WTC11 (cell line): Measurements from ENCODE around the gene DNAJC6. TPM values are rescaled to one million over a fixed set of nuclear protein-coding genes. Genes with fewer than 3 reads are reported as not detected.

Source experiments
- ATAC-seq: fragments of 200-7000 bp; cut with Tn5 transposase; 2 replicates; pipeline ENCODE4 v1.10.0; 2021; ENCODE audit warnings: mild to moderate bottlenecking, moderate library complexity
- CTCF ChIA-PET: fragments of 300-600 bp; sonication (Branson Sonifier 250); formaldehyde crosslinking; loops from one replicate; lab custom pipeline; 2021; ENCODE audit warnings: antibody characterized with exemption; lab: Charles Lee
- POLR2A ChIA-PET: fragments of 350-600 bp; sonication (Branson Sonifier 250); formaldehyde crosslinking; loops from one replicate; lab custom pipeline; 2021; ENCODE audit warnings: antibody characterized with exemption; lab: Charles Lee
- DNase-seq: peaks from one replicate; pipeline ENCODE4 v3.0.0; 2021; ENCODE audit warnings: low spot score
- H3K27ac Mint-ChIP-seq: 2 replicates; pipeline ENCODE4 v1.8.0; 2021; ENCODE audit warnings: mixed read lengths
- H3K27me3 Mint-ChIP-seq: 2 replicates; pipeline ENCODE4 v1.8.0; 2021; ENCODE audit warnings: low read depth, mild to moderate bottlenecking, moderate library complexity, mixed read lengths
- H3K36me3 Mint-ChIP-seq: 2 replicates; pipeline ENCODE4 v1.8.0; 2021; ENCODE audit warnings: mixed read lengths
- H3K4me1 Mint-ChIP-seq: 2 replicates; pipeline ENCODE4 v1.8.0; 2022; ENCODE audit warnings: mixed read lengths
- H3K4me3 Mint-ChIP-seq: 2 replicates; pipeline ENCODE4 v1.8.0; 2021; ENCODE audit warnings: mild to moderate bottlenecking, moderate library complexity, mixed read lengths
- H3K9me3 Mint-ChIP-seq: 2 replicates; pipeline ENCODE4 v1.8.0; 2021; ENCODE audit warnings: mixed read lengths
- ATF1 ChIP-seq: sonication (generic); formaldehyde crosslinking; IDR thresholded peaks from 2 replicates; pipeline ENCODE4 v1.8.1; 2023; ENCODE audit warnings: mild to moderate bottlenecking, moderate library complexity, missing genetic modification reagents
- ETV6 ChIP-seq: sonication (generic); formaldehyde crosslinking; IDR thresholded peaks from 2 replicates; pipeline ENCODE4 v1.8.1; 2022; ENCODE audit warnings: mild to moderate bottlenecking, missing genetic modification reagents
- GRHL2 ChIP-seq: fragments of 250-450 bp; sonication (Bioruptor Pico); IDR thresholded peaks from 2 replicates; pipeline ENCODE4 v1.8.0; 2022; ENCODE audit warnings: mild to moderate bottlenecking, moderate library complexity; ENCODE audit not compliant: insufficient replicate concordance, severe bottlenecking
- IRF2 ChIP-seq: sonication (generic); formaldehyde crosslinking; IDR thresholded peaks from 2 replicates; pipeline ENCODE4 v1.8.0; 2022; ENCODE audit warnings: low read depth, missing genetic modification reagents, borderline replicate concordance
- JUN ChIP-seq: sonication (generic); formaldehyde crosslinking; IDR thresholded peaks from 2 replicates; pipeline ENCODE4 v1.8.0; 2023; ENCODE audit warnings: mild to moderate bottlenecking, missing genetic modification reagents
- NR1H2 ChIP-seq: sonication (generic); formaldehyde crosslinking; IDR thresholded peaks from 2 replicates; pipeline ENCODE4 v1.9.0; 2021; ENCODE audit warnings: mild to moderate bottlenecking, moderate library complexity, missing genetic modification reagents
- PRRX2 ChIP-seq: fragments of 250-450 bp; sonication (Bioruptor Pico); IDR thresholded peaks from 2 replicates; pipeline ENCODE4 v1.8.0; 2021; ENCODE audit warnings: mild to moderate bottlenecking
- RORB ChIP-seq: fragments of 250-450 bp; sonication (Bioruptor Pico); IDR thresholded peaks from 2 replicates; pipeline ENCODE4 v1.9.0; 2021; ENCODE audit warnings: mild to moderate bottlenecking
- SMAD4 ChIP-seq: sonication (generic); formaldehyde crosslinking; IDR thresholded peaks from 2 replicates; pipeline ENCODE4 v1.8.0; 2022; ENCODE audit warnings: mild to moderate bottlenecking, missing genetic modification reagents
- SOX15 ChIP-seq: fragments of 250-450 bp; sonication (Bioruptor Pico); IDR thresholded peaks from 2 replicates; pipeline ENCODE4 v1.9.0; 2021; ENCODE audit warnings: mild to moderate bottlenecking
- TP53 ChIP-seq: sonication (generic); formaldehyde crosslinking; IDR thresholded peaks from 2 replicates; pipeline ENCODE4 v1.8.1; 2023; ENCODE audit warnings: mild to moderate bottlenecking, missing genetic modification reagents
- ZNF121 ChIP-seq: sonication (generic); formaldehyde crosslinking; IDR thresholded peaks from 2 replicates; pipeline ENCODE4 v1.8.0; 2023; ENCODE audit warnings: missing genetic modification reagents
- ZNF317 ChIP-seq: sonication (generic); formaldehyde crosslinking; IDR thresholded peaks from 2 replicates; pipeline ENCODE4 v1.8.1; 2023; ENCODE audit warnings: low read depth, mild to moderate bottlenecking, moderate library complexity, missing genetic modification reagents, borderline replicate concordance
- ZNF396 ChIP-seq: fragments of 250-450 bp; sonication (Bioruptor Pico); IDR thresholded peaks from 2 replicates; pipeline ENCODE4 v1.8.0; 2021; ENCODE audit warnings: mild to moderate bottlenecking, moderate library complexity, borderline replicate concordance
- ZNF423 ChIP-seq: fragments of 250-450 bp; sonication (Bioruptor Pico); IDR thresholded peaks from 2 replicates; pipeline ENCODE4 v2.1.2; 2022; ENCODE audit warnings: mild to moderate bottlenecking, moderate library complexity
- total RNA-seq: library from RNA; stranded (reverse); gene quantifications from 3 replicates; pipeline ENCODE4 v1.2.3, GENCODE V29; 2021
- TF ChIP-seq, protein P1 (sequence below): sonication (generic); formaldehyde crosslinking; IDR thresholded peaks from 2 replicates; pipeline ENCODE4 v1.8.1; 2023; ENCODE audit warnings: mild to moderate bottlenecking, missing genetic modification reagents, moderate library complexity
- TF ChIP-seq, protein P2 (sequence below): sonication (generic); formaldehyde crosslinking; IDR thresholded peaks from 2 replicates; pipeline ENCODE4 v1.8.1; 2022; ENCODE audit warnings: missing genetic modification reagents, borderline replicate concordance
- TF ChIP-seq, protein P3 (sequence below): sonication (generic); formaldehyde crosslinking; IDR thresholded peaks from 2 replicates; pipeline ENCODE4 v1.8.0; 2022; ENCODE audit warnings: mild to moderate bottlenecking, missing genetic modification reagents
- TF ChIP-seq, protein P4 (sequence below): fragments of 250-450 bp; sonication (Bioruptor Pico); IDR thresholded peaks from 2 replicates; pipeline ENCODE4 v1.8.0; 2021; ENCODE audit warnings: mild to moderate bottlenecking
- TF ChIP-seq, protein P5 (sequence below): sonication (generic); formaldehyde crosslinking; IDR thresholded peaks from 2 replicates; pipeline ENCODE4 v1.8.0; 2022; ENCODE audit warnings: missing genetic modification reagents
- TF ChIP-seq, protein P6 (sequence below): sonication (generic); formaldehyde crosslinking; IDR thresholded peaks from 2 replicates; pipeline ENCODE4 v1.8.1; 2023; ENCODE audit warnings: mild to moderate bottlenecking, moderate library complexity, missing genetic modification reagents
- TF ChIP-seq, protein P7 (sequence below): sonication (generic); formaldehyde crosslinking; IDR thresholded peaks from 2 replicates; pipeline ENCODE4 v1.8.1; 2022; ENCODE audit warnings: mild to moderate bottlenecking, moderate library complexity, missing genetic modification reagents

DNAJC6 gene
- total RNA-seq, 1 experiment from 2014 or later, result 9.1 TPM

DNA sequence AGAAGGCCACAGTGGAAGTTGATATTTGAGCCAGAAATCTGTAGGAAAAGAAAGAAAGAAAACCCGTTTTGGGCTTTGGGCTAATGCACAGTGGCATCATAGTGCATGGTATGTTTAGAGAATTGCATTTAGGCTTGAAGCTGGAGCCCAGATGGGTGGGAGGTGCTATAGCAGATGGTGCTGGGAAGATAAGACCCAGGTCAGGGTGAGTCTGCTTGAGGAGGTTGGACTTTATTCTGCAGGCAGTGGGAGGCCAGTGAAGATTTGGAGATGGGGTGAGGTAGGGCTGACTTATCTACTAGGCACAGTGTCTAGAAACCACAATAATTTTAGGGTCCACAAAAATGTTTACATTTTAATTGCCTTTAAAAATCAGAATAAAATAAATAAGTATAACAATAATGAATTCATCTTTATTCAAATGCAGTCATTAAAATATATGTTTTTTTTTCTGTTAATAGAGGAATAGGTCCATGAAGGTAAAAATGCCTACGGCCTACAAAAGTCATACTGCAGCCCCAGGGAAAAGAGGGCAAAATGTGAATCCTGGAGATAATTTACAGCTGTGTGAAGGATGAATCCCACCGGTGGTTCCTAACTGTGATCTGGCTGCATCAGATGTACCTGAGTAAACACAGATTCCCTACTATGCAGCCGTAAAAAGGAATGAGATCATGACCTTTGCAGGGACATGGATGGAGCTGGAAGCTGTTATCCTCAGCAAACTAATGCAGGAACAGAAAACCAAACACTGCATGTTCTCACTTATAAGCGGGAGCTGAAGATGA, 8.7 kb downstream of the DNAJC6 start:
- Mint-ChIP-seq H3K4me1 (no peaks in the 10 kb centered on the region), H3K27ac (no peak overlapping the region), H3K27me3 (no peaks in the 10 kb centered on the region)
- POLR2A ChIA-PET, result no interaction called here
- ATAC-seq, result no peak
- no peak for DNase-seq
- TF ChIP-seq, protein P1, sequence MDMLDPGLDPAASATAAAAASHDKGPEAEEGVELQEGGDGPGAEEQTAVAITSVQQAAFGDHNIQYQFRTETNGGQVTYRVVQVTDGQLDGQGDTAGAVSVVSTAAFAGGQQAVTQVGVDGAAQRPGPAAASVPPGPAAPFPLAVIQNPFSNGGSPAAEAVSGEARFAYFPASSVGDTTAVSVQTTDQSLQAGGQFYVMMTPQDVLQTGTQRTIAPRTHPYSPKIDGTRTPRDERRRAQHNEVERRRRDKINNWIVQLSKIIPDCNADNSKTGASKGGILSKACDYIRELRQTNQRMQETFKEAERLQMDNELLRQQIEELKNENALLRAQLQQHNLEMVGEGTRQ, result no peak
- TF ChIP-seq PRRX2 (CRISPR knock-in tag), result no peak
- TF ChIP-seq, protein P2, sequence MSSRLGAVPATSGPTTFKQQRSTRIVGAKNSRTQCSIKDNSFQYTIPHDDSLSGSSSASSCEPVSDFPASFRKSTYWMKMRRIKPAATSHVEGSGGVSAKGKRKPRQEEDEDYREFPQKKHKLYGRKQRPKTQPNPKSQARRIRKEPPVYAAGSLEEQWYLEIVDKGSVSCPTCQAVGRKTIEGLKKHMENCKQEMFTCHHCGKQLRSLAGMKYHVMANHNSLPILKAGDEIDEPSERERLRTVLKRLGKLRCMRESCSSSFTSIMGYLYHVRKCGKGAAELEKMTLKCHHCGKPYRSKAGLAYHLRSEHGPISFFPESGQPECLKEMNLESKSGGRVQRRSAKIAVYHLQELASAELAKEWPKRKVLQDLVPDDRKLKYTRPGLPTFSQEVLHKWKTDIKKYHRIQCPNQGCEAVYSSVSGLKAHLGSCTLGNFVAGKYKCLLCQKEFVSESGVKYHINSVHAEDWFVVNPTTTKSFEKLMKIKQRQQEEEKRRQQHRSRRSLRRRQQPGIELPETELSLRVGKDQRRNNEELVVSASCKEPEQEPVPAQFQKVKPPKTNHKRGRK (CRISPR knock-in tag), result no peak
- TF ChIP-seq SMAD4, result no peak
- TF ChIP-seq, all 79 proteins: peak for 0
- H3K9me3 Mint-ChIP-seq, result no peaks in the 10 kb centered on the region
- no peak overlapping the region for H3K4me3 Mint-ChIP-seq
- H3K36me3 Mint-ChIP-seq, result no peaks in the 10 kb centered on the region
- CTCF ChIA-PET, result no interaction called here

DNA sequence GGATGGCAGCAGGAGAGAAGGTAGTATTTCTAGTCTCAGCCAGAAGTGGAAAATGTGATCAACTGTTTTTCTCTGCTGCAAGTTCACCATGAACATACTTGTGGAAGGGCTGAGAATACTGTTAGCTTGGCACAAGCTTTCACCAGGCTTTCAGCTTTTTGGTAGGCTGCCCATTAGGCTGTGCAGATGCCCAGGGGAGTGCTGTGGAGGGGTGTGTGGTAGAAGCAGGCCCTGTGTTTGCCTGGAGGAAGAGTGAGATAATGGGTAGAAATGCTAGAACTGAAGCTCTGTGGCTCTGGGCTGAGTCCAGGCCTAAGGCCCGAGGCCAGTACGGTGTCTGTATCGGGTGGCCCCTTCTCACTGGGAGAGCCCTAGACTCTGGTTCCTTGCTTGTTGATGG, 9.8 kb downstream of the DNAJC6 start:
- no peak for TF ChIP-seq ETV6 (CRISPR knock-in tag)
- TF ChIP-seq, protein P3, sequence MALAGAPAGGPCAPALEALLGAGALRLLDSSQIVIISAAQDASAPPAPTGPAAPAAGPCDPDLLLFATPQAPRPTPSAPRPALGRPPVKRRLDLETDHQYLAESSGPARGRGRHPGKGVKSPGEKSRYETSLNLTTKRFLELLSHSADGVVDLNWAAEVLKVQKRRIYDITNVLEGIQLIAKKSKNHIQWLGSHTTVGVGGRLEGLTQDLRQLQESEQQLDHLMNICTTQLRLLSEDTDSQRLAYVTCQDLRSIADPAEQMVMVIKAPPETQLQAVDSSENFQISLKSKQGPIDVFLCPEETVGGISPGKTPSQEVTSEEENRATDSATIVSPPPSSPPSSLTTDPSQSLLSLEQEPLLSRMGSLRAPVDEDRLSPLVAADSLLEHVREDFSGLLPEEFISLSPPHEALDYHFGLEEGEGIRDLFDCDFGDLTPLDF (CRISPR knock-in tag), result no peak
- no peak for TF ChIP-seq ZNF121 (CRISPR knock-in tag)
- TF ChIP-seq ZNF423 (CRISPR knock-in tag), result no peak
- no peak for TF ChIP-seq TP53
- TF ChIP-seq, protein P4, sequence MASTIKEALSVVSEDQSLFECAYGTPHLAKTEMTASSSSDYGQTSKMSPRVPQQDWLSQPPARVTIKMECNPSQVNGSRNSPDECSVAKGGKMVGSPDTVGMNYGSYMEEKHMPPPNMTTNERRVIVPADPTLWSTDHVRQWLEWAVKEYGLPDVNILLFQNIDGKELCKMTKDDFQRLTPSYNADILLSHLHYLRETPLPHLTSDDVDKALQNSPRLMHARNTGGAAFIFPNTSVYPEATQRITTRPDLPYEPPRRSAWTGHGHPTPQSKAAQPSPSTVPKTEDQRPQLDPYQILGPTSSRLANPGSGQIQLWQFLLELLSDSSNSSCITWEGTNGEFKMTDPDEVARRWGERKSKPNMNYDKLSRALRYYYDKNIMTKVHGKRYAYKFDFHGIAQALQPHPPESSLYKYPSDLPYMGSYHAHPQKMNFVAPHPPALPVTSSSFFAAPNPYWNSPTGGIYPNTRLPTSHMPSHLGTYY, result no peak
- no peak for TF ChIP-seq NR1H2 (CRISPR knock-in tag)
- no peak for TF ChIP-seq IRF2 (CRISPR knock-in tag)
- TF ChIP-seq ATF1 (CRISPR knock-in tag), result no peak
- no peak for TF ChIP-seq ZNF396
- no peak for TF ChIP-seq SOX15 (CRISPR knock-in tag)
- TF ChIP-seq, protein P5, sequence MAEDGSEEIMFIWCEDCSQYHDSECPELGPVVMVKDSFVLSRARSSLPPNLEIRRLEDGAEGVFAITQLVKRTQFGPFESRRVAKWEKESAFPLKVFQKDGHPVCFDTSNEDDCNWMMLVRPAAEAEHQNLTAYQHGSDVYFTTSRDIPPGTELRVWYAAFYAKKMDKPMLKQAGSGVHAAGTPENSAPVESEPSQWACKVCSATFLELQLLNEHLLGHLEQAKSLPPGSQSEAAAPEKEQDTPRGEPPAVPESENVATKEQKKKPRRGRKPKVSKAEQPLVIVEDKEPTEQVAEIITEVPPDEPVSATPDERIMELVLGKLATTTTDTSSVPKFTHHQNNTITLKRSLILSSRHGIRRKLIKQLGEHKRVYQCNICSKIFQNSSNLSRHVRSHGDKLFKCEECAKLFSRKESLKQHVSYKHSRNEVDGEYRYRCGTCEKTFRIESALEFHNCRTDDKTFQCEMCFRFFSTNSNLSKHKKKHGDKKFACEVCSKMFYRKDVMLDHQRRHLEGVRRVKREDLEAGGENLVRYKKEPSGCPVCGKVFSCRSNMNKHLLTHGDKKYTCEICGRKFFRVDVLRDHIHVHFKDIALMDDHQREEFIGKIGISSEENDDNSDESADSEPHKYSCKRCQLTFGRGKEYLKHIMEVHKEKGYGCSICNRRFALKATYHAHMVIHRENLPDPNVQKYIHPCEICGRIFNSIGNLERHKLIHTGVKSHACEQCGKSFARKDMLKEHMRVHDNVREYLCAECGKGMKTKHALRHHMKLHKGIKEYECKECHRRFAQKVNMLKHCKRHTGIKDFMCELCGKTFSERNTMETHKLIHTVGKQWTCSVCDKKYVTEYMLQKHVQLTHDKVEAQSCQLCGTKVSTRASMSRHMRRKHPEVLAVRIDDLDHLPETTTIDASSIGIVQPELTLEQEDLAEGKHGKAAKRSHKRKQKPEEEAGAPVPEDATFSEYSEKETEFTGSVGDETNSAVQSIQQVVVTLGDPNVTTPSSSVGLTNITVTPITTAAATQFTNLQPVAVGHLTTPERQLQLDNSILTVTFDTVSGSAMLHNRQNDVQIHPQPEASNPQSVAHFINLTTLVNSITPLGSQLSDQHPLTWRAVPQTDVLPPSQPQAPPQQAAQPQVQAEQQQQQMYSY (CRISPR knock-in tag), result no peak
- no peak for TF ChIP-seq SMAD4
- TF ChIP-seq ZNF317 (CRISPR knock-in tag), result no peak
- TF ChIP-seq JUN (CRISPR knock-in tag), result no peak
- no peak for TF ChIP-seq RORB (CRISPR knock-in tag)
- TF ChIP-seq, protein P6, sequence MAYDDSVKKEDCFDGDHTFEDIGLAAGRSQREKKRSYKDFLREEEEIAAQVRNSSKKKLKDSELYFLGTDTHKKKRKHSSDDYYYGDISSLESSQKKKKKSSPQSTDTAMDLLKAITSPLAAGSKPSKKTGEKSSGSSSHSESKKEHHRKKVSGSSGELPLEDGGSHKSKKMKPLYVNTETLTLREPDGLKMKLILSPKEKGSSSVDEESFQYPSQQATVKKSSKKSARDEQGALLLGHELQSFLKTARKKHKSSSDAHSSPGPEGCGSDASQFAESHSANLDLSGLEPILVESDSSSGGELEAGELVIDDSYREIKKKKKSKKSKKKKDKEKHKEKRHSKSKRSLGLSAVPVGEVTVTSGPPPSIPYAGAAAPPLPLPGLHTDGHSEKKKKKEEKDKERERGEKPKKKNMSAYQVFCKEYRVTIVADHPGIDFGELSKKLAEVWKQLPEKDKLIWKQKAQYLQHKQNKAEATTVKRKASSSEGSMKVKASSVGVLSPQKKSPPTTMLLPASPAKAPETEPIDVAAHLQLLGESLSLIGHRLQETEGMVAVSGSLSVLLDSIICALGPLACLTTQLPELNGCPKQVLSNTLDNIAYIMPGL (CRISPR knock-in tag), result no peak
- no peak for TF ChIP-seq GRHL2 (CRISPR knock-in tag)
- TF ChIP-seq, protein P7, sequence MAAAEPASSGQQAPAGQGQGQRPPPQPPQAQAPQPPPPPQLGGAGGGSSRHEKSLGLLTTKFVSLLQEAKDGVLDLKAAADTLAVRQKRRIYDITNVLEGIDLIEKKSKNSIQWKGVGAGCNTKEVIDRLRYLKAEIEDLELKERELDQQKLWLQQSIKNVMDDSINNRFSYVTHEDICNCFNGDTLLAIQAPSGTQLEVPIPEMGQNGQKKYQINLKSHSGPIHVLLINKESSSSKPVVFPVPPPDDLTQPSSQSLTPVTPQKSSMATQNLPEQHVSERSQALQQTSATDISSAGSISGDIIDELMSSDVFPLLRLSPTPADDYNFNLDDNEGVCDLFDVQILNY (CRISPR knock-in tag), result no peak
- Mint-ChIP-seq H3K4me3 (no peak overlapping the region), H3K9me3 (no peaks in the 10 kb centered on the region), H3K4me1 (no peaks in the 10 kb centered on the region; the same call in 1 of the 2 replicates), H3K27me3 (no peaks in the 10 kb centered on the region), H3K36me3 (no peaks in the 10 kb centered on the region), H3K27ac (no peak overlapping the region)
- DNase-seq (no peak), ATAC-seq (no peak)
- ChIA-PET POLR2A (interaction anchor here (0.6 kb wide), 1 partner anchor 10 kb away, joined by 3 read pairs; the partner anchor contains the start of gene DNAJC6), CTCF (interaction anchor here (1.4 kb wide), 1 partner anchor 9 kb away, joined by 3 read pairs; the partner anchor contains the start of gene DNAJC6)
